HCT116 (cell line): Measurements from ENCODE around the gene FAM219A. TPM values are rescaled to one million over a fixed set of nuclear protein-coding genes. Genes with fewer than 3 reads are reported as not detected.

Experiments used
- ATAC-seq: fragments of 200-7000 bp; cut with Tn5 transposase; 2 replicates; pipeline ENCODE4 v1.9.1; 2020; ENCODE audit warnings: mild to moderate bottlenecking, moderate library complexity
- BruUV-seq: library from RNA; stranded (reverse); fragments of 400-500 nt; replicated peaks from 2 replicates; lab custom pipeline; 2021; lab: Mats Ljungman, UMichigan
- CTCF ChIA-PET: fragments of 300-600 bp; sonication (Branson Sonifier 250); formaldehyde crosslinking; loops from one replicate; lab custom pipeline; 2021; ENCODE audit warnings: antibody characterized with exemption; lab: Charles Lee
- POLR2A ChIA-PET: fragments of 300-600, 350-600 bp; sonication (Branson Sonifier 250); formaldehyde crosslinking; loops from one replicate; lab custom pipeline; 2021; ENCODE audit warnings: antibody characterized with exemption; lab: Charles Lee
- RAD21 ChIA-PET, 2 experiments: fragments of 300-600 bp; sonication (Branson Sonifier 250); formaldehyde crosslinking; loops; one replicate each; lab custom pipeline; 2023; ENCODE audit warnings: low total read pairs in 2 of 2; ENCODE audit not compliant: uncharacterized antibody in 2 of 2, unreplicated experiment in 2 of 2, low non-redundant PET in 1 of 2; lab: Charles Lee
- DNase-seq: peaks from one replicate; pipeline ENCODE4 v3.0.0-alpha.2; 2010; ENCODE audit warnings: low read depth, low spot score
- H2AFZ ChIP-seq: fragments of 200-600 bp; shearing (Covaris generic), sonication (generic); 2 replicates; pipeline ENCODE4 v1.6.1; 2017; ENCODE audit warnings: low read depth, mixed run types, mixed read lengths, antibody characterized with exemption, low read length; ENCODE audit not compliant: poor library complexity, severe bottlenecking
- H3K27ac ChIP-seq: 2 replicates; pipeline ENCODE4 v1.5.1; 2012; ENCODE audit warnings: low read depth, low read length
- H3K27me3 ChIP-seq: fragments of 200-600 bp; sonication (generic); 2 replicates; pipeline ENCODE4 v1.6.1; 2016; ENCODE audit warnings: mixed run types, low read length, mixed read lengths; ENCODE audit not compliant: insufficient read depth
- H3K36me3 ChIP-seq, 2 experiments: fragments of 200-500 bp in 1 of 2; fragments of 200-600 bp in 1 of 2; sonication (Bioruptor generic) in 1 of 2; sonication (generic) in 1 of 2; 2 replicates each; pipeline versions ENCODE4 v1.5.1 to v1.6.1; 2014 to 2016; ENCODE audit warnings: low read length in 2 of 2, inconsistent platforms in 1 of 2, mixed read lengths in 1 of 2, mixed run types in 1 of 2; ENCODE audit not compliant: insufficient read depth in 2 of 2, control insufficient read depth in 1 of 2
- H3K4me1 ChIP-seq, 2 experiments: fragments of 200-600 bp in 1 of 2; sonication (generic) in 1 of 2; 2 replicates each; pipeline versions ENCODE4 v1.5.1 to v1.6.1; 2012 to 2017; ENCODE audit warnings: low read length in 2 of 2, inconsistent platforms in 1 of 2, mild to moderate bottlenecking in 1 of 2, mixed read lengths in 1 of 2, mixed run types in 1 of 2, moderate library complexity in 1 of 2; ENCODE audit not compliant: insufficient read depth in 2 of 2, control insufficient read depth in 1 of 2
- H3K4me2 ChIP-seq: fragments of 200-600 bp; sonication (generic); 2 replicates; pipeline ENCODE4 v1.6.1; 2017; ENCODE audit warnings: mixed run types, low read length, mixed read lengths
- H3K4me3 ChIP-seq, 2 experiments: fragments of 200-600 bp in 1 of 2; sonication (generic) in 1 of 2; replicated peaks in 1 of 2; 2 replicates each; pipeline ENCODE4 v1.5.1; 2011 to 2016; ENCODE audit warnings: low read length in 2 of 2, control low read depth in 1 of 2, low read depth in 1 of 2, mild to moderate bottlenecking in 1 of 2, mixed read lengths in 1 of 2, mixed run types in 1 of 2
- H3K79me2 ChIP-seq: fragments of 200-600 bp; sonication (generic); 2 replicates; pipeline ENCODE4 v1.6.1; 2017; ENCODE audit warnings: mild to moderate bottlenecking, mixed run types, low read length, moderate library complexity, mixed read lengths; ENCODE audit not compliant: insufficient read depth
- H3K9ac ChIP-seq: fragments of 200-600 bp; sonication (generic); 2 replicates; pipeline ENCODE4 v1.6.1; 2016; ENCODE audit warnings: low read length, mixed read lengths
- H3K9me2 ChIP-seq: fragments of 200-600 bp; sonication (generic), shearing (Covaris generic); 2 replicates; pipeline ENCODE4 v1.6.1; 2017; ENCODE audit warnings: mixed run types, mild to moderate bottlenecking, moderate library complexity; ENCODE audit not compliant: insufficient read depth
- H3K9me3 ChIP-seq, 2 experiments: fragments of 200-500 bp in 1 of 2; fragments of 200-600 bp in 1 of 2; sonication (Bioruptor generic) in 1 of 2; sonication (generic) in 1 of 2; 2 replicates each; pipeline ENCODE4 v1.6.1; 2014 to 2017; ENCODE audit warnings: low read length in 2 of 2, mixed read lengths in 2 of 2, inconsistent platforms in 1 of 2, low read depth in 1 of 2, mild to moderate bottlenecking in 1 of 2, mixed run types in 1 of 2, moderate library complexity in 1 of 2; ENCODE audit not compliant: control insufficient read depth in 1 of 2, insufficient read depth in 1 of 2
- H4K20me1 ChIP-seq: fragments of 200-600 bp; sonication (generic), shearing (Covaris generic); 2 replicates; pipeline ENCODE4 v1.6.1; 2017; ENCODE audit warnings: mixed run types, mild to moderate bottlenecking, moderate library complexity; ENCODE audit not compliant: insufficient read depth
- ATF3 ChIP-seq: IDR thresholded peaks from 2 replicates; pipeline ENCODE4 v1.6.1; 2012
- CTCF ChIP-seq, 3 experiments: fragments of 200-600 bp in 1 of 3; sonication (generic) in 1 of 3; IDR thresholded peaks in 2 of 3; conservative IDR thresholded peaks in 1 of 3; 2 replicates each; pipeline ENCODE4 v1.5.1; 2012 to 2017; ENCODE audit warnings: low read depth in 2 of 3, low read length in 2 of 3, antibody characterized with exemption in 1 of 3, borderline replicate concordance in 1 of 3, control low read depth in 1 of 3, mild to moderate bottlenecking in 1 of 3, mixed read lengths in 1 of 3, mixed run types in 1 of 3, moderate library complexity in 1 of 3; ENCODE audit not compliant: insufficient read depth in 1 of 3
- EGR1 ChIP-seq: IDR thresholded peaks from 2 replicates; pipeline ENCODE4 v1.6.1; 2012; ENCODE audit warnings: low read depth
- ELF1 ChIP-seq: IDR thresholded peaks from 2 replicates; pipeline ENCODE4 v1.6.1; 2012; ENCODE audit warnings: low read depth, borderline replicate concordance
- EZH2 ChIP-seq: fragments of 200-600 bp; sonication (generic); IDR thresholded peaks from 2 replicates; pipeline ENCODE4 v1.6.1; 2017; ENCODE audit warnings: antibody characterized with exemption, mixed run types
- EZH2phosphoT487 ChIP-seq: fragments of 200-600 bp; IDR thresholded peaks from 2 replicates; pipeline ENCODE4 v1.6.1; 2018; ENCODE audit warnings: antibody characterized with exemption, borderline replicate concordance
- FOSL1 ChIP-seq: IDR thresholded peaks from 2 replicates; pipeline ENCODE4 v1.6.1; 2012; ENCODE audit warnings: low read depth
- JUND ChIP-seq: IDR thresholded peaks from 2 replicates; pipeline ENCODE4 v1.6.1; 2012
- POLR2A ChIP-seq: IDR thresholded peaks from 2 replicates; pipeline ENCODE4 v1.7.0; 2011; ENCODE audit warnings: borderline replicate concordance; ENCODE audit not compliant: insufficient read depth, insufficient read length; ENCODE audit errors: extremely low read depth
- POLR2AphosphoS5 ChIP-seq: IDR thresholded peaks from 2 replicates; pipeline ENCODE4 v1.6.1; 2011; ENCODE audit warnings: mild to moderate bottlenecking, low read depth, low read length, moderate library complexity
- RAD21 ChIP-seq: IDR thresholded peaks from 2 replicates; pipeline ENCODE4 v1.6.1; 2012; ENCODE audit warnings: low read depth, mild to moderate bottlenecking
- REST ChIP-seq: IDR thresholded peaks from 2 replicates; pipeline ENCODE4 v1.6.1; 2012; ENCODE audit warnings: low read depth
- SIN3A ChIP-seq: IDR thresholded peaks from 2 replicates; pipeline ENCODE4 v1.6.1; 2012; ENCODE audit warnings: low read depth
- SP1 ChIP-seq: IDR thresholded peaks from 2 replicates; pipeline ENCODE4 v1.6.1; 2012; ENCODE audit warnings: low read depth
- TCF7L2 ChIP-seq: IDR thresholded peaks from 2 replicates; pipeline ENCODE4 v1.7.0; 2011; ENCODE audit warnings: borderline replicate concordance, inconsistent platforms; ENCODE audit not compliant: insufficient read depth, insufficient read length; ENCODE audit errors: extremely low read depth
- YY1 ChIP-seq: IDR thresholded peaks from 2 replicates; pipeline ENCODE4 v1.6.1; 2011; ENCODE audit warnings: low read length, low read depth, moderate library complexity, mild to moderate bottlenecking; ENCODE audit not compliant: insufficient replicate concordance; ENCODE audit errors: extremely low read depth
- ZFX ChIP-seq: fragments of 450-650 bp; IDR thresholded peaks from 2 replicates; pipeline ENCODE4 v1.6.1; 2017
- ZNF274 ChIP-seq: fragments of 200-500 bp; sonication (Bioruptor generic); IDR thresholded peaks from 2 replicates; pipeline ENCODE4 v1.6.1; 2014; ENCODE audit warnings: mild to moderate bottlenecking, low read depth, low read length, inconsistent platforms
- intact Hi-C: fragments of 100-400 bp; cut with micrococcal nuclease; formaldehyde crosslinking; loops from 2 replicates; pipeline ENCODE4 v1.10.0; 2022
- total RNA-seq: library from RNA; stranded (reverse); gene quantifications from one replicate; pipeline ENCODE4 v1.2.1, GENCODE V29; 2021; ENCODE audit not compliant: unreplicated experiment

FAM219A gene
- total RNA-seq, 1 experiment from 2014 or later = 13.4 TPM

GRCh38 chr9:34409154-34409553, 49.2 kb downstream of the FAM219A start:
- DNase-seq (no peak), ATAC-seq (no peak)
- Histone ChIP-seq H3K9me3 (no peaks in the 10 kb centered on the region), H4K20me1 (no peaks in the 10 kb centered on the region), H3K9ac (no peak overlapping the region), H3K4me1 (no peaks in the 10 kb centered on the region), H3K4me3 (no peak overlapping the region), H2AFZ (no peak overlapping the region), H3K9me2 (no peaks in the 10 kb centered on the region), H3K27ac (no peak overlapping the region), H3K4me2 (no peak overlapping the region), H3K36me3 (no peaks in the 10 kb centered on the region), H3K27me3 (no peaks in the 10 kb centered on the region), H3K79me2 (no peaks in the 10 kb centered on the region)
- ChIA-PET RAD21 (no interaction called here), CTCF (no interaction called here), POLR2A (no interaction called here)
- TF ChIP-seq REST = no peak
- TF ChIP-seq YY1 = no peak
- no peak for TF ChIP-seq POLR2A
- no peak for TF ChIP-seq EGR1
- no peak for TF ChIP-seq ATF3
- TF ChIP-seq JUND = no peak
- TF ChIP-seq POLR2AphosphoS5 = no peak
- no peak for TF ChIP-seq FOSL1
- TF ChIP-seq ZFX = no peak
- no peak for TF ChIP-seq TCF7L2
- no peak for TF ChIP-seq CTCF (IDR thresholded peaks at IDR 0.05 in 2 of 3, conservative IDR thresholded peaks at IDR 0.05 in 1 of 3; ENCODE audit: borderline replicate concordance in 1 of 3, insufficient read depth in 1 of 3, low read depth in 2 of 3, low read length in 2 of 3)
- TF ChIP-seq ZNF274 = no peak
- TF ChIP-seq RAD21 = no peak
- TF ChIP-seq SP1 = no peak
- no peak for TF ChIP-seq EZH2
- no peak for TF ChIP-seq SIN3A
- TF ChIP-seq EZH2phosphoT487 = no peak
- TF ChIP-seq ELF1 = no peak
- intact Hi-C loops = loop anchor here (10.0 kb wide), 1 partner anchor 186 kb away; no protein-coding TSS in a partner anchor
- no TSS peak for BruUV-seq
